NCI-H774 (cell line): ENCODE data around the gene TRIOBP.
A peak's percentile ranks its signal among the peaks of the same experiment; 100 is the strongest.

Source experiments
- DNase-seq: peaks from one replicate; lab custom pipeline; 2025; lab: John Stamatoyannopoulos, UW

Gene TRIOBP

GRCh38 chr22:37672206-37672919, 24.5 kb upstream of the TRIOBP start:
- no peak for DNase-seq

DNA sequence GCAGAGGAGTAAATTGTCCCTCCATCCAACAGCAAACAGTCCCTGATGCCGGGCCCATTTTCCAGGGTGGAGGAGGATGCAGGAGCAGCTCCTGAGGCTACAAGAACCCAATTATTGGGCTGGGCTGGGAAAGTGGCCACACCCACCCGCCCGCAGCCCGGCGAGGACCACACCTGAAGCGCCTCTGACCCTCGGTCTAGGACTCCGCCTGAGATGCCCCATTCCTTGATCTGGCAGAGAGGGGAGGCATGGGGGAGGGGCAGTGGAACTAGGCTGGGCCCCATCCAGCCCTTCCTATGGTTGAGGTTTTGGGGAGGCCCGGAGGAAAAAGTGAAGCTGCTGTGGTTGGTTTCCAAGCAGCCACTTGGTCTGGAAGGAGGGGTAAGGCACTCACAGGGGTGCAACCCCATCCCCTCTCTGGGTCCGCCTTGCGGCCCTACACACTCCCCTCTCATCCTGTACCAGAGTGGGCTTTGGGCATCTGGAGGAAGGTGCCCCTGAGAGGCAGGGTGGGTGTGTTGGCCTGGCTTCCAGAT, 23.9 kb upstream of the TRIOBP start:
- DNase-seq: no peak

DNA sequence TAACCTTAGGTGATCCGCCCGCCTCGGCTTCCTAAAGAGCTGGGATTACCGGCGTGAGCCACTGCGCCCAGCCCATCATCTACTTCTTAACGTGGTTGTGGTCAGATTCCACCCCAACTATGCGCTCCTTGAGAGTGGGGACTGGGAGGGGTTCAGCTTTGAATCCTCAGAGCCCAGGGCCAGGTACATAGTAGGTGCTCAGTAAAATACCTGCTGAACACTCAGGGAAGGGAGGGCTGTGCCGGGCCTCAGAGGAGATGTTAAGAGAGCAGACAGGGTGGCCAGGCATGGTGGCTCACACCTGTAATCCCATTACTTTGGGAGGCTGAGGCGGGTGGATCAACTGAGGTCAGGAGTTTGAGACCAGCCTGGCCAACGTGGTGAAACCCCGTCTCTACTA, 22.6 kb upstream of the TRIOBP start:
- no peak for DNase-seq

GRCh38 chr22:37674951-37675929, 21.6 kb upstream of the TRIOBP start, which contains the start of gene LGALS1:
LGALS1 (plus strand) TSS chr22:37675636; CDS start chr22:37675703, 67 bp downstream.
- peak; percentile 63 for DNase-seq

GRCh38 chr22:37675930-37676735, 20.7 kb upstream of the TRIOBP start:
- no peak for DNase-seq

DNA sequence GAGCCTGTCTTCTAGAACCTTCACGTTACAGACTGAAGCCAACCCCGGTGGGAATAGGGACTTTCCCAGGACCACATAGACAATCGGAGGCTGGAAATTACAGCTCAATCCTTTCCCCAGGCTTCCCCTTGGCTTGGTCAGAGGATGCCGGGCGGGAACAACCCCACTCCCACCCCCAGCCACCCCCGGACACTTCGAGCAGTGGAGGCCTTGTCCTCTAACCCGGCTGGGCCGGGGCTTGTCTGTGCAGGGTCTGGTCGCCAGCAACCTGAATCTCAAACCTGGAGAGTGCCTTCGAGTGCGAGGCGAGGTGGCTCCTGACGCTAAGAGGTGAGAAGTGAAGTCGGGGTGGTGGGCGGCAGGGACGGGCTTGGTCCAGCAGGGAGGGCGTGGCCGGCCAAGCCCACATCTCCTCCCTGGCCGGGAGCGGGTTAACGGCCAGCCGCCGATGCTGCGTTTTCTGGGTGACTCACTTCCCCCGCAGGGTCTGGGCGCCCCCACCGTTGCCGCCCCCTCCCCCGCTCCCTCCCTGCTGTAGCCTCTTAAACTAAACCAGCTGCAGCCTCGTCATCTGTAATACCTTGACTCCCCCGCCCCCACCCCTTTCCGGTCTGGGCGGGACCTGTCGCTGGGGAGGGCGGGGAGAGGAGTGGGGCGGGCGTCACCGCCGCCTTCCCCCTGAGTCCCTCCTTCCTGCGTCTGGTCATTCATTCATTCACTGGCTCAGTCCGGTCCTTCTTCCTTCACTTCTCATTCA, 19.9 kb upstream of the TRIOBP start:
- DNase-seq: peak; percentile 26

- DNase-seq: no peak
Observed at GRCh38 chr22:37677493-37677974, 19.3 kb upstream of the TRIOBP start.

GRCh38 chr22:37678372-37678771, 18.5 kb upstream of the TRIOBP start:
- no peak for DNase-seq

GRCh38 chr22:37679670-37680069, 17.2 kb upstream of the TRIOBP start:
- DNase-seq: no peak

DNA sequence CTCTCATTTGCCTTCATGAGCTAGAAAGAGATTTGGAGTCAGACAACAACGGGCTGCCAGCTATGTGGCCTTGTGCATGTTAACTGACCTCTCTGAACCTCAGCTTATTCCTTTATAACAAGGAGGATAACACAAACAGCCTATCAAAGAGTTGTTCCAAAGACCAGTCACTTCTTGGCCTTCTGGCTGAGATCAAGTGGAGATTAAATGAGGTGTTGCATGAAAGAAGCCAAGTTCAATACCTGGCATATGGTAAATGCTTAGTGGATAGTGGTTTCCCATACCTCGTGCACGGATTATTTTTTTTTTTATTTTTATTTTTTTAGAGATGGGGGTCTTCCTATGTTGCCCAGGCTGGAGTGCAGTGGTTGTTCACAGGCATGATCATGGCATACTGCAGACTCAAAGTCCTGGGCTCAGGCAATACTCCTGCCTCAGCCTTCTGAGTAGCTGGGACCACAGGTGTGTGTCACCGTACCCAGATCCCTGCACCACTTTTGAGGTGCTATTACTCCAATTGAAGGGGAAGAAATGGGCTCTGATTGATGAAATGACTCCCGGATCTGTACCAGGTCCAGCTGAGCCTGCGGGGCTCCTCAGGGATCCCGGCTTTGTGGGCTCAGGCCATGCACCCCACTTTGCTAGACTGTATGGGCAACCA, 16.5 kb upstream of the TRIOBP start:
- no peak for DNase-seq

- no peak for DNase-seq
Observed at GRCh38 chr22:37681001-37681424, 15.8 kb upstream of the TRIOBP start.

GRCh38 chr22:37681556-37682049, 15.2 kb upstream of the TRIOBP start:
- peak; percentile 42 for DNase-seq

GRCh38 chr22:37684803-37685615, 11.8 kb upstream of the TRIOBP start:
- DNase-seq: no peak

GRCh38 chr22:37686002-37686982, 10.6 kb upstream of the TRIOBP start, which contains the start of gene NOL12:
NOL12 (plus strand) TSS chr22:37686343; CDS start chr22:37686393, 50 bp downstream.
- peak; percentile 52 for DNase-seq

DNA sequence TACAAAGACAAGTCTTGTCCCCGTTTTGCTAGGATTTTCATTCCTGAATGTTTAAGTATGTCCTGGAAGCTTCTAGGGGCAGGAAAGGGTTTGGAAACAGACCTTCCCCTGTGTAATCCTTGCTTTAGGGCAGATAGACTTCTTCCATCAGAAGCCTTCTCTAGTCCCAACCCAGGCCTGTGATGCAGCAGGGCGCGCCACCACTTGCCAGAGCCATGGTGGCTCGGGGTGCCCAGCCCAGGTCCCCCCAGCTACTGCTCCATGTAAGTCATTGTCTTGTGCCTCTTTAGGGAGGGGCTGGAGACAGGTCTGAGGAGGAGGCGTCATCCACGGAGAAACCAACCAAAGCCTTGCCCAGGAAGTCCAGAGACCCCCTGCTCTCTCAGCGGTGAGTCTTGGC, 6.4 kb upstream of the TRIOBP start:
- DNase-seq: no peak

- DNase-seq: no peak
Observed at GRCh38 chr22:37690901-37691504, 5.8 kb upstream of the TRIOBP start.

DNA sequence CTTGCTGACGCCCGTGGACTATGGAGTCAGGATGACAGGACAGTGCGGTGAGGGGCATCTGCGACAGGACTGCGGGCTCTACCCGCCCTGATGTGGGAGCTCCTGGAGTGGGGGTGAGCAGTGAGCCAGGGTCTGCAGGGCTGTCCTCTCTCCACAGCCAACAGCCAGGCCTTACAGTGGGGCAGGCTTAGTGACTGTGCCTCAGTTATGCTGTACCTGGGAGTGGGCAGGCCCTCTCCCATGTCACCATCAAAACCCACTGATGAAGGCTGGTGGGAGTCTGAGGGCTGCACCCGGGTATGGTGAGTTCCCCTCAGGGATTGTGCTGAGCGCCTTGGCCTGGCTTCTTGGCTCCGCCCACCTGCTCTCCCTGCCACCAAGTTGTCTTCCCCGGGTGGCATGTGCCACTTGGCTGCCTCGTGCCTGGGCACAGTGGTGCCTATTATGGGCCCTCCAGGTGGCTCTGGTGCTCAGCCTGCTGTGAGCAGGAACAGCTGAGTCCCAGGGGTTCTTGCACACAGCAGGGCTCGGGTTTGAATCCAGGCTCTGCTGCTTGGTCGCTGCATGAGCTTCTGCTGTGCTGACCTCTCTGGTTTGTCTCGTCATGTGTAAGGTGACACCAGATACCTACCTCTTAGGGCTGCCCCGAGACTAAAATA, 4.1 kb upstream of the TRIOBP start:
- DNase-seq: no peak
